HT-29 (cell line): ENCODE measurements around the gene MGAT5. TPM values are rescaled to one million over a fixed set of nuclear protein-coding genes. Genes with fewer than 3 reads are reported as not detected.

Source experiments
- small RNA-seq: library from RNA; depleted of rRNA; stranded (forward); fragments of <200 nt; gene quantifications from one replicate; pipeline ENCODE3, GENCODE V24; 2014
- total RNA-seq: library from RNA; depleted of rRNA; stranded (reverse); fragments of >200 nt; shearing (Covaris generic); gene quantifications from 2 replicates; pipeline ENCODE4 v1.2.3, GENCODE V29; 2014

The MGAT5 gene
- total RNA-seq, 1 experiment from 2014 or later = 55.9 TPM

Small RNA genes within 50 kb of the gene (small RNA-seq; reads per million reads assigned to genes)
- 0.22 reads per million for gene RNA5SP104
